ENCODE data around the gene NEFH.

Gene NEFH

GRCh38 chr22:29539105-29539504 is 59.1 kb downstream of the NEFH start:
- no peak overlapping the region for H3K4me3 ChIP-seq (replicated peaks; ENCODE audit: low read depth, low read length)
- TF ChIP-seq CTCF (IDR thresholded peaks at IDR 0.05; ENCODE audit: low read depth, low read length, missing control alignments) = no peak
- DNase-seq (ENCODE audit: extremely low read depth, low read depth) = no peak

Data from HFF-Myc (cell line).